ENCODE measurements around the gene AGAP1.

GRCh38 chr2:235744161-235744560 lies 250.3 kb downstream of the AGAP1 start:
- no peak for TF ChIP-seq CTCF (IDR thresholded peaks at IDR 0.05)
- no peak for TF ChIP-seq EZH2 (IDR thresholded peaks at IDR 0.05)

Measured in neural progenitor cell (in vitro differentiated cells).